Measurements from ENCODE around the gene KMT2C.

KMT2C gene

DNA sequence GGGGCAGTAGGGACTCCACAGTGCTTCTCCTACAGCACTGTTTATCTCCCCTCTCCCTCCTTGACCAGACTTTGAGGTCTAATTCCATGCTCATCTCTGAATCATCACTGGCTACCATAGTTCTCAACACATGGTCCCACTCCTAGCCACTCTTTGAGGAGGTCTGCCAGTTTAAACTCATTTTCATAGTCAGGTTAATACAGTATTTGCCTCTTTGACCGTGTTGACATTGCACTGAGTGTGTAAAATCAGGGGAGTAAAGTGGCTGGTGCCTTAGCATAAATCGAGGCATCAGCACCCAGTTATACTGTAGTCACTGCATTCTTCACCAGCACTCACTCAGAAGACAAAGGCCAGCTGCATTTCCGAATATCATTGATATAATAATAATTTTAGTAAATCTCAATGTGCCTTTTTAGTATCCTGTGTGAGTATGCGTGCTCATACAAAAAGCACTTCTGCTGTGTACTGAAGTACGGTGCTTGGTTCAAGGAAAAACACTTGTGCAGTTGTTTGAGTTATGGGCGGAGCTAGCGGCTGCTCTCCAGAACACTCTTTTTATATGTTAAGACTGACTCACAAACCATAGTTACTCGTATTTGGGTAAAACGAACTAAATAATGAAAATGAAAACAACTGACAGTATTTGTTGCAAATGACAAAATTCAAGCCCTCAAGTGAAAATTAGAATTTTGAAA, 320.6 kb downstream of the KMT2C start:
- DNase-seq (ENCODE audit: low spot score), result no peak
- TF ChIP-seq, protein P1, sequence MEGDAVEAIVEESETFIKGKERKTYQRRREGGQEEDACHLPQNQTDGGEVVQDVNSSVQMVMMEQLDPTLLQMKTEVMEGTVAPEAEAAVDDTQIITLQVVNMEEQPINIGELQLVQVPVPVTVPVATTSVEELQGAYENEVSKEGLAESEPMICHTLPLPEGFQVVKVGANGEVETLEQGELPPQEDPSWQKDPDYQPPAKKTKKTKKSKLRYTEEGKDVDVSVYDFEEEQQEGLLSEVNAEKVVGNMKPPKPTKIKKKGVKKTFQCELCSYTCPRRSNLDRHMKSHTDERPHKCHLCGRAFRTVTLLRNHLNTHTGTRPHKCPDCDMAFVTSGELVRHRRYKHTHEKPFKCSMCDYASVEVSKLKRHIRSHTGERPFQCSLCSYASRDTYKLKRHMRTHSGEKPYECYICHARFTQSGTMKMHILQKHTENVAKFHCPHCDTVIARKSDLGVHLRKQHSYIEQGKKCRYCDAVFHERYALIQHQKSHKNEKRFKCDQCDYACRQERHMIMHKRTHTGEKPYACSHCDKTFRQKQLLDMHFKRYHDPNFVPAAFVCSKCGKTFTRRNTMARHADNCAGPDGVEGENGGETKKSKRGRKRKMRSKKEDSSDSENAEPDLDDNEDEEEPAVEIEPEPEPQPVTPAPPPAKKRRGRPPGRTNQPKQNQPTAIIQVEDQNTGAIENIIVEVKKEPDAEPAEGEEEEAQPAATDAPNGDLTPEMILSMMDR (IDR thresholded peaks at IDR 0.05; ENCODE audit: extremely low read depth, insufficient read depth, missing control alignments), result no peak
- in situ Hi-C loops (cut with MboI; ENCODE audit: low pct_unique_long_range_greater_than_20kb, low sequenced_read_pairs, unreplicated experiment), result no loop called here

DNA sequence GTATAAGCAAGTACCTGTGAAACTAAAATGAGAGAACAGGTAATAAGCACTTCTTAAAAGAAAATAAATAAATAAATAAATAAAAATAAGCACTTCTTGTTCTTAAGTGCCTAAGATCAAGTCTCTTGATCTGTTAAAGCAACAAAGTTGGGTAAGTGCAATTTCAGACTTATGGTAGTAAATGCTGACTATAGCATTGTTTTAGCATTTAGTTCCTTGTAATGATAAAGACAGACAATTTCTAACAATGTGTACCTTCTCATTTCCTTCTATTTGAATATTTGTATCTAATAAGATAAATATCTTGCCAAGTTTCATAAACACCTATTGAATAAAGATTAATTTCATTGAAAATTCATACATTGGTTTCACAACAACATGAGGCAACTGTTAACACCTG, 323.0 kb downstream of the KMT2C start:
- in situ Hi-C loops (cut with MboI; ENCODE audit: low pct_unique_long_range_greater_than_20kb, low sequenced_read_pairs, unreplicated experiment), result no loop called here
- TF ChIP-seq, protein P1 (IDR thresholded peaks at IDR 0.05; ENCODE audit: extremely low read depth, insufficient read depth, missing control alignments), result no peak
- DNase-seq (ENCODE audit: low spot score), result no peak

DNA sequence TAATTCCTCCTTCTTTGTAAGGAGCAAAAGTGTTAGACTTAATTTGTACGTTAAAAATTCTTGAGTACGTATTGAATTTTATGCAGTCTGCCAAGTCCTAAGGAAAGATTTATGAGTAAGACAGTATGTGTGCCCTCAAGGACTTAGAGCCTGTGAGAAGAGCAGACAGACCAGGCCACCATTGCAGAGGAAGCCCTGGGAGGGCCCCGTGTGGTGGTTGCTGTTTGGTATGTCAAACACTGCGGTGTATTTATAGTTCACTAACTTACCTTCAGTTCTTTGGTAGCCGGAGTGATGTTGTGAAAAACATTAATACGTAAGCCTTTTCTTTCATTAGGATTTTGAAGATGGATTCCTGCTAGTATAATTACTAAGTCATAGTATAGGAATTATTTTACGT, 327.4 kb downstream of the KMT2C start:
- TF ChIP-seq, protein P1 (IDR thresholded peaks at IDR 0.05; ENCODE audit: extremely low read depth, insufficient read depth, missing control alignments), result no peak
- in situ Hi-C loops (cut with MboI; ENCODE audit: low pct_unique_long_range_greater_than_20kb, low sequenced_read_pairs, unreplicated experiment), result no loop called here
- no peak for DNase-seq (ENCODE audit: low spot score)

DNA sequence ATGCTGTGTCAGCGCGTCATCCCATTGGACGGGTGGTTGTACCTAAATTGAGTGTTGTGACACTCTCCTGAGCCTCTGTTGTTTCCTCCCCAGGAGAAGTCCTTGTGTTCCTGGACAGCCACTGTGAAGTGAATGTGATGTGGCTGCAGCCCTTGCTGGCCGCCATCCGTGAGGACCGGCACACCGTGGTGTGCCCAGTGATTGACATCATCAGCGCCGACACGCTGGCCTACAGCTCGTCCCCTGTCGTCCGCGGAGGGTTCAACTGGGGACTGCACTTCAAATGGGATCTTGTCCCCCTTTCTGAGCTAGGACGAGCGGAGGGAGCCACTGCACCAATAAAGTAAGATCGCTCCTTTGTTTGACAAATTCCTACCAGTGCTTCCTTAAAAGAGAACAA, 327.9 kb downstream of the KMT2C start:
- no peak for DNase-seq (ENCODE audit: low spot score)
- TF ChIP-seq, protein P1 (IDR thresholded peaks at IDR 0.05; ENCODE audit: extremely low read depth, insufficient read depth, missing control alignments), result no peak
- in situ Hi-C loops (cut with MboI; ENCODE audit: low pct_unique_long_range_greater_than_20kb, low sequenced_read_pairs, unreplicated experiment), result no loop called here

DNA sequence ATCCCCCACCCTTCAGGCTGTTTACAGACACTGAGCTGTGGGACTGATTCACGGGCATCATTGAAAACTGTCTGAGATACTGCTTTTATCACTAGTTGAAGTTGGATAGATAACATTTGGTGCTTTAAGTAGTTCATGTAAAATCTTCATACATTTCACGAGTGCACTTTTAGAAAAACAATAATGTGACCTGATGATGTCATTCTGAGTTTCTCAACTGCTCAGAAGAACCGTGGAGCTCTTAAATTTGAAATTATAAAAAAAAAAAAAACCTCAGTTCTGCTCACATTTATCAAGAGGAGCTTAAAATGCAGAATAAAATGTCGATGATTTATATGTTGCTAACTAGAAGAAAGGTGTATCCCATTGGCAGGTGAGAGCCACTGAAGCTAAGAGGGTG, 328.8 kb downstream of the KMT2C start:
- TF ChIP-seq, protein P1 (IDR thresholded peaks at IDR 0.05; ENCODE audit: extremely low read depth, insufficient read depth, missing control alignments), result no peak
- DNase-seq (ENCODE audit: low spot score), result no peak
- in situ Hi-C loops (cut with MboI; ENCODE audit: low pct_unique_long_range_greater_than_20kb, low sequenced_read_pairs, unreplicated experiment), result no loop called here

DNA sequence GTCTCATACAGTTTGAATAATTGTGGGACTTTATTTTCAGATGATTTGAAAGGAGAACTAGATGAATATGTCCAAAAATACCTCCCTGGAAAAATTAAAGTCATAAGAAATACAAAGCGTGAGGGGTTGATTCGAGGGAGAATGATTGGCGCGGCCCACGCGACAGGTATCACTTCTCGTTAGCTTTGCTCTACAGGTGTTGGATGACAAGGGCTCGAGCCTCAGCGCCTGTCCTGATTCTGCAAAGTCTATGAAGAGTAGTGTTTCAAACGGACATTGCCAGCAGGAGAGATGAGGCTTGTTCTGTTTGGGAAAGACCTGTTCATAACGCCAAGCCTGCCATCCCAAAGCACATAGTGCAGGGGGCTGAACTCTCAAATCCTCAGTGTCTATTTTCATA, 330.6 kb downstream of the KMT2C start:
- no peak for DNase-seq (ENCODE audit: low spot score)

More for the DNA sequence above, 330.6 kb downstream of the KMT2C start:
- TF ChIP-seq, protein P1 (IDR thresholded peaks at IDR 0.05; ENCODE audit: extremely low read depth, insufficient read depth, missing control alignments), result no peak
- in situ Hi-C loops (cut with MboI; ENCODE audit: low pct_unique_long_range_greater_than_20kb, low sequenced_read_pairs, unreplicated experiment), result no loop called here

Measured in GM13977 (cell line).